NCI-H774 (cell line): Measurements from ENCODE around the gene LRSAM1.
"Not testable (repeated sequence)": the region's sequence is repeated elsewhere in the genome, so short reads cannot be mapped to it uniquely, and the experiment has no call there.

ENCODE experiments used
- DNase-seq: peaks from one replicate; lab custom pipeline; 2025; lab: John Stamatoyannopoulos, UW

The LRSAM1 gene

DNA sequence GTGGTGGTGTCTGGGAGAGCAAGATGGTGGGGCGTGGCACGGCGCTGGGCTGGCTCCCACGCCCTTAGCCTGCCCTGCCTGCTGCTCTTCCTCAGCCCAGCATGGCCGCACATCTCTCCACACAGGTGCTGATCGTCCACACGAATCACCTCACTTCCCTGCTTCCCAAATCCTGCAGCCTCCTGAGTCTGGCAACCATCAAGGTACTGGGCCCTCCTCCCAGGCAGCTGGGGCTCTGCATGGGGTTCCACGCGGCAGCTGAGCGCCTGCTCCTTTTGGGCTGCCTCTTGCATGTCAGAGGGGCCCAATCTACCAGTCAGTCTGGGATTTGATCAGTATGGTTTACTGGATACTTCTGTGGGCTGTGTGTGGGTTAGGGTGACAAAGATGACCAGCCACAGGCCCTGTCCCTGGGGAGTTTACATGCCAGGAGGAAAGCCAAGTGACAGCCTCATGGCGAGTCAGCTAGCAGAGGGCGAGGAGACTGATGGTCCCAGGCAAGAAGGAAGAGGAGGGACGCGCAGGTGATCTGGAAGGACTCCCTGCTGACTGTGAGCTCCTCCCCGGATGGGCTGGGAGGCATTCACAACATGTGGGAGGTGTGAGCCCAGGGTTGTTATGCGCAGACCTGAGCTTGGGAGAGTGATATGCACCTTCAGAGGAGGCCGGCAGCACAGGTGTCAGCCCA is 6.0 kb downstream of the LRSAM1 start:
- no peak for DNase-seq

DNA sequence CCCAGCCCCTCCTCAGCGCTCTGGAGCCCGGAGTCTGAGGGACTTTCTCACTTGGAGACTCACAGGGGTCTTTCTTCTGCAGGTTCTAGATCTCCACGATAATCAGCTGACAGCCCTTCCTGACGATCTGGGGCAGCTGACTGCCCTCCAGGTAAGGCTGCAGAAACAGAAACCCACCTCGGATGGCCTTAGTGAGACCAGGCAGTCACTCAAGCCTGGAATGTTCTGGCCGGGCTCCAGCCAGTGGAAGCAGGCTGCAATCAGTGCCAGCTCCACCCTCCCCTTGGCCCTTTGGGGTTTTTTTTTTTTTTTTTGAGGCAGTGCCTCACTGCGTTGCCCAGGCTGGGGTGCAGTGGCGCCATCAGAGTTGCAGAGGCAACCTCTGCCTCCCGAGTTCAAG is 7.6 kb downstream of the LRSAM1 start:
- no peak for DNase-seq

DNA sequence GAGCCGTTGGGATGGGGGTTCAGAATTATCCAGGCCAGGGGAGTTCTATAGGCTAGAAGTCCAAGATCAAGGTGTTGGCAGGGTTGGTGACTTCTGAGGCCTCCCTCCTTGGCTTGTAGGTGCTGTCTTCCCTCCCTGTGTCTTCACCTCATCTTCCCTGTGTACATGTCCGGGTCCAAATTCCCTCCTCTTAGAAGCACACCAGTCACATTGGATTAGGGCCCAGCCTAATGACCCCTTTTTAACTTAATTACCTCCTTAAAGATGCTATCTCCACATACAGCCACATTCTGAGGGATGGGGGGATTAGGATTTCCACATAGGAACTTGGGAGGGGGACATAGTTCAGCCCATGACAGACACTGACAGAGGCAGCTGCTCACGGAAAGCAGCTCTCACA is 12.1 kb downstream of the LRSAM1 start:
- no peak for DNase-seq

DNA sequence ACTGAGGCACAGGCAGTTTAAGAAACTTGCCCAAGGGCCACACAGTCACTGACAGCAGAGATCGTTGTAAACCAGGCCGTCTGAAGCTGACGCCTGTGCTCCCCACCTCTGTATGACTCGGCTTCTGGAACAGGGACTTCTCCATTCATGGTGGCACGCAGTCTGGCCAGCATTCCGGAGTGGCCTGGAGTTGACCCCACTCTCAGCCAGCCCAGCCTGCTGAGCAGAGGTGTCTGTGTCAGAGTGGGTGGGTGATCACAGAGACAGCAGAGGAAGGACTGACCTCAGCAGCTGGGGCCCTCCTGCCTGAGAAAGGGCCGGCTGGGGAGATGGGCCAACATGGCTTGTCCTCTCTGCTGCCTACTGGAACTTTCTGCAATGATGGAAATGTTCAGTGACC is 12.6 kb downstream of the LRSAM1 start:
- DNase-seq = no peak

DNA sequence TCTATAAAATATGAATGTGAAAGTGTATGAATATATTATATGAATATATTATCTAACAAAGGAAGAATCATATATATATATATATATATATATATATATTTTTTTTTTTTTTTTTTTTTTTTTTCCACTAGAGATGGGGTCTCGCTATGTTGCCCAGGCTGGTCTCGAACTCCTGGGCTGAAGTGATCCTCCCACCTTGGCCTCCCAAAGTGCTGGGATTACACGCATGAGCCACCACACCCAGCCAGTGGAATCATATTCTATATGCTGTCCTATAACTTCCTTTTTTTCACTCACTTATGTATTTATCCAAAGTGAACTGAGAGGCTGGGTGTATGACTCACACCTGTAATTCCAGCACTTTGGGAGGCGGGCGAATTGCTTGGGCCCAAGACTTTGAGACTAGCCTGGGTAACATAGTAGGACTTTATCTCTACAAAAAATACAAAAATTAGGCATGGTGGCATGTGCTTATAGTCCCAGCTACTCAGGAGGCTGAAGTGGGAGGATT is 15.2 kb downstream of the LRSAM1 start:
- DNase-seq = not testable (repeated sequence)

DNA sequence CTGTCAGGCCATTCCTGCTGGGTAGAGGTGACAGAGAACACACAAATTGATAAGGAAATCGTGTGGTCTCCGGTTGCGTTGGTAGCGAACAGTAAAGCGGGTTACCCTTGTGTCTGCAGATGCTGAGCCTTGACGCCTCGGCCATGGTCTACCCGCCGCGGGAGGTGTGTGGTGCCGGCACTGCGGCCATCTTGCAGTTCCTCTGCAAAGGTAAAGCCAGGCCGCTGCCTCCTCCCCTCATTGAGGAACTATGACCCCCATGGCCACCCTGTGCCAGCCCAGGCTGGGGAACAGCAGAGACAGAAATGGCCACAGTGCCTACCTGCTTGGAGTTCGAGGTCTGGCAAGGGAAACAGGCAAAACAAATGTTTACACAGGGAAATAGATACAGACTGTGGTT is 16.3 kb downstream of the LRSAM1 start:
- DNase-seq = no peak

DNA sequence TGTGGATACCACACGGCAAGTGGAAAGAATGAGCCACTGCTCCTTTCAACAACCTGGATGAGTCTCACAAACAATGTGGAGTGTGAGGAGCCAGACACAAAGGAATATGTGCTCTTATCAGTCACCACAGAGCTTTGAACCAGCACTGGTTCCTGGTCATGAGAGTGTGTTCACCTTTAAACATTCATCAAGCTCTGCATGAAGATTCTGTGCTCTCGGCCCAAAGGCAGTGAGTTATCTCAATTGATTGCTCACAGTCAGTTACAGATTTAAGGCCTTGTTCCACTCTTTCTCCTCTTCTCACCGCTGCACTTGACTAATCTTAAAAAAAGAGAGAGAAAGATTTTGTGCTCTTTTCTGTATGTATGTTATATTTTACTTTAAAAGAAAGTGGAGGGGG is 19.4 kb downstream of the LRSAM1 start:
- DNase-seq = no peak

DNA sequence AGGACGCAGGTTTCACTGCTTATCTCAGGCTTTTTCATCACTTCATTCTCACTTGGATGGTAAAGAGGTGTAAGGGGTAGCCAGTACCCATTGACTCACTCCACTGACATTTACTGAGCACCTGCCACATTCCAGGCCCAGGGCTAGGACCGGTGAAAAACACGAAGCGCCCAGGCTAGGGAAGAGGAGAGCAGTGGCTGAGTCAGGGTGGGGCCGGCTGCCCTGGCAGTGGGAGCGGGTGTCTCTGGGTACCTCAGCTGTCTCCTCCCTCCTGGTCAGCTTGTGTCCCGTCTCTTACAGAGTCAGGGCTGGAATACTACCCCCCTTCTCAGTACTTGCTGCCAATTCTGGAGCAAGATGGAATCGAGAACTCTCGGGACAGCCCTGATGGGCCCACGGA is 22.2 kb downstream of the LRSAM1 start:
- DNase-seq = no peak

DNA sequence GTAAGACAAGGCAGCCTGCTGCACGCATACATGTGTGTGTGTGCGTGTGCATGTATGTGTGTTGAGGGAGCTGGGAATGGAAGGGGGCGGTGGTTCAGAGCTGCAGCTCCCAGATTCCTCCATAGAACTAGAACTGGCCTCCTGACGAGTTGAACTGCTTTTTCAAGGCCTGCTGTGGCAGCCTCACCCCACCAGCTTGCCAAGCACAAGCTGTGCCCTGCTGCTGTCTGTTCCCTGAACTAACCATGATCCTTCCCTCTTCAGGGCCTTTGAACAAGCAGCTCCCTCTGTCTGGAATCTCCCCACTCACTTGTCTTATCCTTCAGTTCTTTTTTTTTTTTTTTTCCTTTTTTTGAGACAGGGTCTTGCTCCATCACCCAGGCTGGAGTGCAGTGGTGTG is 22.6 kb downstream of the LRSAM1 start:
- no peak for DNase-seq

DNA sequence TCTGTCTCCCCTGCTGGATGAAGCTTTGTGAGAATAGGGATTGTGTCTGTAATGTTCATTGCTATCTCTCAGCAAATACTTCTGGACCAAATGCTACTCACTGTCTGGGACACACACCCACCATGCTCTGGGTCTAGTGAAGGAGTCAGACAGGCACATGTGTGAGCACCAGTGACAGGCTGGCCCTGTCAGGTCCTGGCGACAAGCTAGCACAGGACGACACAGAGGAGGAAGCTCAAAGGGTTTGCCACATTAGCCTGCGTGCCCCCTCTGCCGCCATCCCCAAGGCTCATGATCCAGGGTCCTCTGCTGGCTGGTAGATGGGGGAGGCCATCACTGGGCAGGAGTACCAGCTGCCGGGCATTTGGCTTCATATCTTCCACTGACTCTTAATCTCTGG is 23.3 kb downstream of the LRSAM1 start:
- no peak for DNase-seq

DNA sequence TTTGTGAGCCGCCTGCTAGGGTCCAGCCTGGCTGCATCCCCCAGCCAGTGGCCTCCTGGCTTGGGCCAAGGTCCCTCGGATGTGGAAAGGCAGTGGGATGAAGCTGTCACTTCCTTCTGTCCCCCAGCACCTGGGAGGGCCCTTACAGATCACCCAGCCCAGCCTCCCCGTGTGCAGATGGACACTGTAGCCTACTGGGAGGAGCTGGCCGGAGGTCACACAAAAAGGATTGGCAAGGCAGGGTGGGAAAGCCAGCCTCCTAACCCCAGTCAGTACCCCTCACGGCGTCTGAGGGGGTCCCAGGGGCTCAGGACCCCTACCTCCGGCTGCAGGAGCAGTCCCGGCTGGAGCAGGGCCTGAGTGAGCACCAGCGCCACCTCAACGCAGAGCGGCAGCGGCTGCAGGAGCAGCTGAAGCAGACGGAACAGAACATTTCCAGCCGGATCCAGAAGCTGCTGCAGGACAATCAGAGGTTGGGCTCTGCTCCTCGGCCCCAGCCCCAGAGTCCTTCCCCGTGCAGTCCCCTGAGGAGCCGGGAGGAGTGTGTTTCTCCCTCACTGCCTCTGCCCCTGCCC is 28.3 kb downstream of the LRSAM1 start:
- no peak for DNase-seq

DNA sequence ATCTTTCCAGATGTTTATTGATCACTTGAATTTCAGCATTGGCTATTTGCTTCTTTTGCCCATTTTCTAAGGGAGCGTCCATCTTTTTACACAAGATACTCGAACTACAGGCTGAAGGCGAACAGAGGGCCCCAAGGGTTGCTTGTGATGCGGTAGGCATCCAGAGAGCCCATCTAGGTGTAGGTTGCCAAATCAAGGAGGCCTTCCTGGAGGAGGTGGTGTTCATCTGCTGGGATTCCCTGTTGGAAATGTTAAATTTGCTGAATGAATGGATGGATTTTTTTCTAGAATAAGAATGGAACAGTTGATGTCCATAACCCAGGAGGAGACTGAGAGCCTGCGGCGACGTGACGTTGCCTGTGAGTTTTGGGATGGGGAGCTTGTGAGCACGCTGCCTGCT is 31.4 kb downstream of the LRSAM1 start:
- no peak for DNase-seq

DNA sequence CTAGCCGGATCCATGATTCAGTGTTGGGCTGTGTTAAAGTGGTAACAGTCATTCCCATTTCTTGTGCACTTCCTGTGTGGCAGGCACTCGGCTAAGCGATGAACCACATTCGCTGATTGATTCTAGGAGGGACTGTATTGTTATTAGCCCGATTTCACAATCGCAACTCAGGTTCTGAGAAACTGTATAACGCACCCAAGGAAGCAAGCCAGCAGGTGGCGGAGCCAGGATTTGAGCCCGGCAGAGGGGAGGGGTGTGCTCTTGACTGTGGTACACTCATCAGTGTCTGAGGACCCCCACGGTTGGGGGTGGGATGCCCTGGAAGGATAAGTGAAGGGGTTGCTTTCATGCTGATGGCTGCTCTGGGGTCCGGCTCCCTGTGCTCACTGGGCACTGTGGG is 34.7 kb downstream of the LRSAM1 start:
- DNase-seq = no peak

DNA sequence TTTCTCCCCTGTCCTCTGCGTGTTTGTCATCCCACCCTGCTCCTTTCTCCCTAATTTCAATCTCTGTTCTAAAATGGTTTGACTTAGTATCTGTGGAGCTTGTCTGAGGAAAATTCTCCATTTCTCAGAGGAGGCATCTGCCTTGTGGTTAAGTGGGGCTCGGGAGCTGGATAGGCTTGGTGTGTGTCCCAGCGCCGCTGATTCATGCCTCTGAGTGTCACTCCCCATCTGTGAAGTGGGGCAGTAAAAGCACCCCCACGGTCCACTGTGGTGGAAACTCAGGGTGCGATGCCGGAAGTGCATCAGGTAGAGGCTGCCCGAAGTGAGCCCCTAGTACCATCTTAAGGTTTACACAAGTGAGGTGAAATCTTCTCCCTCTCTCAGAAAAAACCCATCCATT is 37.6 kb downstream of the LRSAM1 start:
- DNase-seq = no peak

DNA sequence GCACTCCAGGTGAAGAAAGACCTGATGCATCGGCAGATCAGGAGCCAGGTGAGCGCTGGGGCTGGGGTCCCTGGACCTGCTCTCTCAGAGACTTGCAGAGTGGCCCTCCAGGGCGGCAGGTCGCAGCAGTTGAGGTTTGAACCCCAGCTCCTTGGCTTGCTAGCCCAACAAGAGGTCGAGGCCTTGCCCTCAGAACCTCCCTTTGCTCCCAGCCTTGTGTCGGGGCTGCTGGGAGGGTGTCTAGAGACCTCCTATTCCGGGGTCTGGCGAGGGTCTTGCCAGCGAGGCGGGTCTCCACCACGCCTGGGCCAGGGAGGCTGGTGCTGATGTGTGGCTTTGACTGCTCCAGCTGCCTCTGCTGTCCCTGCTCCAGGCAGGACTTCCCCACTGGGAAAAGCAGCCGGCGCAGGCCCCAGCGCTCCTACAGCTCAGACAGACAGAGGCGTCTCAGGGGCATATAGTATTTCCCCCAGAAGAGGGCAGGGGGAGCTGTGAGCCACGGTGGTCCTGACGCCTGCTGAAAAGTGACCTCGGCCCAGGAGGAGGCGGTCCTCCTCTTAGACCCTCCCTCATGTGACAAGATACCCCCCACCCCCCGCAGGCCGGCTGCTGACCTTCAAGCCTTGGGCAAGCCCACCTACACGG is 38.3 kb downstream of the LRSAM1 start:
- no peak for DNase-seq

DNA sequence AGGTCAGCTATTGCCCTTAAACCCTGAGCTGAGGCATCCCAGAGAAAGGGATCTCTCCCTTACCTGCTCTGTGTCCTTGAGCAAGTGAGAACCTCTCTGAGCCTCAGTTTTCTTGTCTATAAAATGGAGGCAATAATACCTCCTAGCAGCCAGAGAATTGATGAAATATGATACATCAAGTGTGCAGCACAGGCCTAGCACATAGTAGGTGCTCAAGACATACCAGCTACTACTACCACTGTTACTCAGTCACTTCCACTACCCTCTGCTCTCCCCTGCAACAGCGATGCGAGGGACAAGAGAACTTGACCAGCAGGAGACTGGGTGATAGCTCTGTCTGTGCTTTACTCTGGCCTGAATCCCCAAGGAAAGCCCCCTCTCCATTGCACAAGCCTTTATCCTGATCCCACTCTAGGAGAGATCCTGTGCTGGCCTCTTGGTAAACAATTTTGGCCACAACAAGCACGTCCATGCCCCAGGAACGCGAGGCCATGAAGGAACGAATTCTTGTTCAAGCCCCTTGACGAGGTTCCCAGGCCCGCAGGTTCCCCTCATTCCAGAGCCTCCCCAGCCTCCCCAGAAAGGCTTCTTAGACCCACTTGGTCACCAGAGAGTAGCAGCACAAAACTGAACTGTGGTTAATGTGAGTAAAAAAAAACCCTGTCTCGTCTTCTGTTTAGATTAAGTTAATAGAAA is 39.4 kb downstream of the LRSAM1 start:
- no peak for DNase-seq

DNA sequence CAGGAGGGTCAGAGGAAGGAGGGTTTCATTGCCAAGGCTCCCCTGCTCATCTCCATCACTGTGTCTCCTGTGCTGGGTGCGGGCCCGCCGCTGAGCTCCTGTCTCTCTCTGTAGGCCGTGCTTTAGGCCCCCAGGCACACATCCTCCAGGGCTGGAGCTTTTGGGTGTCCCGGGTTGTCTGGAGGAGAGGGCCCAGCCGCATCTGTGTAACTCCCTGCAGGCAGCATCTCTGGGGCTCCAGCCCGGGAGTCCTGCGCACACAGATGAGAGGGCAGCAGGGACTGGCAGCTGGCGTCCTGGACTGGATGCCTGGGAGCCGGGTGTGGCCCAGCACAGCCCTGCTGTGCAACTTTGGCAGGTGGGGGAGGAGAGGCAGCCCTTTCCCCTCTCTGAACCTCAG is 40.2 kb downstream of the LRSAM1 start:
- no peak for DNase-seq

DNA sequence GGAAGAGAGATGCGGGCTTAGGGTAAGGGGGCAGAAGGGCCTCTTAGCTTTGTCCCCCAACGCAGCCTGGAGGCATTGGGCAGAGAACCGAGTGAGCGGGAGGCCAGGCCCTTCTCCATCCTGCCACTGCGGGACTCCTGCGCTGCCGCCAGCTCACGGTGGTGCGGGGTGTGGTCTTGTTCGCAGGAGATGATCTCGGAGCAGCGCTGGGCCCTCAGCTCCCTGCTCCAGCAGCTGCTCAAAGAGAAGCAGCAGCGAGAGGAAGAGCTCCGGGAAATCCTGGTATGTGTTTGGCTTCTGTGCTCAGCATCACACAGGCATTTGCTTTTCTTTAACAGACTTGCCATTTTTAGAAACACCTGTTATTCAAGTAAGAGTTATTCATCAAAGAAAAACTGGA is 41.3 kb downstream of the LRSAM1 start:
- no peak for DNase-seq

DNA sequence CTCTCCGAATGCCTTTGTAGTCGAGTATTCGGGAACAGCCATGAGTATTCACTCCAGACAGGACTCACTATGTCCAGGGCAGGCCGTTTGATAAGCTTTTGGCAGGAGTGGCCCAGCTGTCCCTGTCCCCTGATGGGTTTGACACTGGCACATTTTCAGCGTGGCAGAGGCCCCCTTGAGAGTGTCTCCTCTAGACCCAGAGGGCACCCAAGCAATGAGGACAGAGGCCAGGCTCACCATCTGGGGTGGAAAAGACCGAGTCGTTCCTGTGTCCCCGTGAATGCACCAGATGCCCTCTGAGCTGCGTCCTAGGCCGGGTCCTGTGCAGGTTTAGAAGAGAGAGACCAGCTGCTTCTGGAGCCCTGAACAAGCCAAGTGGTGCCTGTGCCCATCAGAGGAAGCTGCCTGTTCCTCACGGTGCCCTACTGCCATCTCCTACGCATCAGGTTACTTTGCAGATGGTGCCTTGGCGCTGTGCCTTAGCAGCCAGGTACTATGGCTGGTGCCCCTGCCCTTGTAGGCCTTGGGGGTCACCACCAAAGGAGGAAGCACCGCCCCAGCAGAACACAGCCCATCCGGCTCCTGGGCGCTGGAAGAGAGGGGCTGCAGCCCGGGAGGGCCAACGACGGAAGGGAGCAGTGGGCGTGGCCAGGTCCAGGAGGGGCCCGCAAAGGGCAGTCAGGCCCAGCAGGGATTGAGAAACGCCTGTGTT is 42.4 kb downstream of the LRSAM1 start:
- DNase-seq = no peak

DNA sequence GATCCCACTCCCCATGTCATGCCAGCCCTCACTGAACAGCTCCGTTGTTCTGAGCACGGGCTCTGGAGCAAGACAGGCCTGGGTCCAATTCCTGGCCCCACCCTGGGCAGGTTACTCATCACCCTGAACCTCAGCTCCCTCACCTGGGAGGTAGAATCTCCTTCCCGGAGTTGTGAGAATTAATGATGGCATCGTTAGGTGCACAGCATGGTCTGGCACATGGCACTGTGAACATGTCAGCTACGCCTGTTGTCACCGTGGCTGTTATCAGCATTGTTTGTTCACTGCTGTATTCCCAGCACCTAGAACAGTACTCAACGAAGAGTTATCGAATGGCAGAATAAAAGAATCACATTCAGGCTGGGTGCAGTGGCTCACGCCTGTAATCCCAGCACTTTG is 43.0 kb downstream of the LRSAM1 start:
- DNase-seq = no peak

DNA sequence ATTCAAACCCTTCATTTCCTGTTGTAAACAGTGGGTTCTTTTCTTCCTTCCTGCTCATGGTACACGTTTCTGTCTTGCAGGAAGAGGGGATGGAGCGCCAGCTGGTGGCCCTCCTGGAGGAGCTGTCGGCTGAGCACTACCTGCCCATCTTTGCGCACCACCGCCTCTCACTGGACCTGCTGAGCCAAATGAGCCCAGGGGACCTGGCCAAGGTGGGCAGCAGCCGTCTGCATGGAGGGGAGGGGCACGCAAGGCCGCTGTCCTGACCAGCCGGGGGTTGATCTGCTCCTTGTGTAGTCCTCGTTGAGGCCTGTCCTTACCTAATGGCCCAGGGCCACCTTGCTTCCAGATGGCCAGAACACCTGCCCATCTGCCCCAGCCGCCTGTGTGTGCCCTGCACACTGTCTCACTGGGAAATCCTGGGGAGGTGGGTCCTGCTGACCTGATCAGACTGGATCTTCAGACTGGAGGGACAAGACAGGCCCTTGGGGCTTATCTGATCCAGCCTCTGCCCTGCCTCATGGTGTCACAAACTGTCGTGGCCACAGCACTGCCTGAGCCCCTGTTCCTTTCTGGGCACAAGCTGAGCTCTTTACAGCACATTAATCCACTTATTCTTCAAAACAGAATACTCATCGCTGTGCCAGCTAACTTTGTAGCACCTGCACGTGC is 44.7 kb downstream of the LRSAM1 start:
- DNase-seq = no peak

DNA sequence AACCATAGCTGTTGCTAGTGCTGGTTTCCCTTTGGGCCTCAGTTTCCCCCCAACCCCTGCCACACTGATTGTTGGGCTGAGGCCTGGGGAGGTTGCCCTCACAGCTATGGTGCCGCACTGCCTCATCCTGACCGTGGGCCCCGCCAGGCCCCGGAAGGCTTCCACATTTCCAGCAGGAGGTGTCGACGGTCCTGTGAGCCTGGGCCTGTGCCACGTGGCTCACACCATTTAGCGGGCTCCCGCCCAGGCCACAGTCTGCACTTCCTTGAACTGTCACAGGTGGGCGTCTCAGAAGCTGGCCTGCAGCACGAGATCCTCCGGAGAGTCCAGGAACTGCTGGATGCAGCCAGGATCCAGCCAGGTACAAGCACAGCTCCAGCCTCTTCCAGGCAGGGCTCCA is 45.7 kb downstream of the LRSAM1 start:
- no peak for DNase-seq
